GM19099 (cell line): ENCODE data around the gene HSPA4L.

Experiments
- POLR2A ChIP-seq: IDR thresholded peaks from 3 replicates; pipeline ENCODE4 v1.6.1; 2011; ENCODE audit warnings: low read depth; ENCODE audit not compliant: insufficient read length; ENCODE audit errors: extremely low read depth

Gene HSPA4L

GRCh38 chr4:127782275-127783025 is at the start of gene HSPA4L:
HSPA4L (plus strand) TSS chr4:127782322; CDS start chr4:127782551, 229 bp downstream.
- peak; percentile 79 for TF ChIP-seq POLR2A

- no peak for TF ChIP-seq POLR2A
These were observed 49.3 kb upstream of the HSPA4L start for GRCh38 chr4:127732623-127733328.

GRCh38 chr4:127734976-127735375 is 47.1 kb upstream of the HSPA4L start:
- no peak for TF ChIP-seq POLR2A

GRCh38 chr4:127737295-127737694 is 44.8 kb upstream of the HSPA4L start:
- no peak for TF ChIP-seq POLR2A

- no peak for TF ChIP-seq POLR2A
These were observed 40.9 kb upstream of the HSPA4L start for GRCh38 chr4:127741247-127741646.

GRCh38 chr4:127747883-127748282 is 34.2 kb upstream of the HSPA4L start:
- TF ChIP-seq POLR2A: no peak

GRCh38 chr4:127748957-127749356 is 33.2 kb upstream of the HSPA4L start:
- no peak for TF ChIP-seq POLR2A

- TF ChIP-seq POLR2A: no peak
These were observed 25.2 kb upstream of the HSPA4L start for GRCh38 chr4:127756906-127757305.

GRCh38 chr4:127759228-127759820 is 22.8 kb upstream of the HSPA4L start:
- no peak for TF ChIP-seq POLR2A

- no peak for TF ChIP-seq POLR2A
These were observed 22.2 kb upstream of the HSPA4L start for GRCh38 chr4:127759893-127760292.

GRCh38 chr4:127771535-127772275 is 10.4 kb upstream of the HSPA4L start:
- TF ChIP-seq POLR2A: no peak

GRCh38 chr4:127772769-127773671 is 9.1 kb upstream of the HSPA4L start:
- no peak for TF ChIP-seq POLR2A

- TF ChIP-seq POLR2A: no peak
These were observed 6.3 kb upstream of the HSPA4L start for GRCh38 chr4:127775843-127776242.

- no peak for TF ChIP-seq POLR2A
These were observed 5.5 kb upstream of the HSPA4L start for GRCh38 chr4:127776620-127777019.

GRCh38 chr4:127777487-127777886 is 4.6 kb upstream of the HSPA4L start:
- no peak for TF ChIP-seq POLR2A

- TF ChIP-seq POLR2A: no peak
These were observed 4.0 kb upstream of the HSPA4L start for GRCh38 chr4:127778102-127778501.
